GM18519 (cell line): ENCODE results near the gene SEPTIN5.

Source experiments
- ATAC-seq: cut with Tn5 transposase; IDR thresholded peaks from one replicate; pipeline ENCODE4 v1.9.1; 2021; ENCODE audit warnings: mild to moderate bottlenecking, moderate library complexity; ENCODE audit not compliant: unreplicated experiment, low FRiP score

SEPTIN5 gene

GRCh38 chr22:19769393-19769715, 55.1 kb downstream of the SEPTIN5 start:
- ATAC-seq: no peak

GRCh38 chr22:19770349-19771220, 56.3 kb downstream of the SEPTIN5 start:
- ATAC-seq: no peak

GRCh38 chr22:19772422-19772672, 58.0 kb downstream of the SEPTIN5 start:
- ATAC-seq: no peak
